ENCODE measurements around the gene OLFM1. TPM values are rescaled to one million over a fixed set of nuclear protein-coding genes. Genes with fewer than 3 reads are reported as not detected.
"Not testable (repeated sequence)": the region's sequence is repeated elsewhere in the genome, so short reads cannot be mapped to it uniquely, and the experiment has no call there.

The OLFM1 gene
- total and polyA plus RNA-seq, 7 donors: 4.8 to 23.1 (median 11.2) TPM

DNA sequence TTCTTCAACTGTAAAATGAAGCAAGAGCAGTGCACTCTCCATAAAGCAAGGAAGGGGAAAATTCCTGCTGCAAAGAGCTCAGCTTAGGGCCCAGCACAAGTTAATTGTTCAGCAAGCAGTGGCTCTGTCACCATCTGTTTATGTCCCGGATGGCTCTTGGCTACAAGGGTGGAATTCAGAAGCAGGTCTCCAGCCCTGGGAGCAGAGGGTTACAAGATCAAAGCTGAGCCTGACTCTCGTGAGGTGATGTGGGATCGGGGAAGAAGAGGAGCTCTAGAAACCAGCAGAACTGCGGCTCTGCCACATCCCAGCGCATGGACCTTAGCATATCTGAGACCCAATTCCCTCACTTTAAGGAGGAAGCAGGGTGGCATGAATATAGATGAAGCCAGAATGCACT, 25.2 kb upstream of the OLFM1 start:
- no peak overlapping the region for H3K4me3 ChIP-seq
- TF ChIP-seq, protein P1, sequence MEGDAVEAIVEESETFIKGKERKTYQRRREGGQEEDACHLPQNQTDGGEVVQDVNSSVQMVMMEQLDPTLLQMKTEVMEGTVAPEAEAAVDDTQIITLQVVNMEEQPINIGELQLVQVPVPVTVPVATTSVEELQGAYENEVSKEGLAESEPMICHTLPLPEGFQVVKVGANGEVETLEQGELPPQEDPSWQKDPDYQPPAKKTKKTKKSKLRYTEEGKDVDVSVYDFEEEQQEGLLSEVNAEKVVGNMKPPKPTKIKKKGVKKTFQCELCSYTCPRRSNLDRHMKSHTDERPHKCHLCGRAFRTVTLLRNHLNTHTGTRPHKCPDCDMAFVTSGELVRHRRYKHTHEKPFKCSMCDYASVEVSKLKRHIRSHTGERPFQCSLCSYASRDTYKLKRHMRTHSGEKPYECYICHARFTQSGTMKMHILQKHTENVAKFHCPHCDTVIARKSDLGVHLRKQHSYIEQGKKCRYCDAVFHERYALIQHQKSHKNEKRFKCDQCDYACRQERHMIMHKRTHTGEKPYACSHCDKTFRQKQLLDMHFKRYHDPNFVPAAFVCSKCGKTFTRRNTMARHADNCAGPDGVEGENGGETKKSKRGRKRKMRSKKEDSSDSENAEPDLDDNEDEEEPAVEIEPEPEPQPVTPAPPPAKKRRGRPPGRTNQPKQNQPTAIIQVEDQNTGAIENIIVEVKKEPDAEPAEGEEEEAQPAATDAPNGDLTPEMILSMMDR (IDR thresholded peaks at IDR 0.05): no peak
- 79 to 82% (median 81%) methylated on average over 5 of the region's 5 CpGs for WGBS, 3 donors
- peaks cover 0 to 61% (median 2%) of the 10 kb centered on the region in 3 donors for H3K27me3 ChIP-seq (ENCODE audit: insufficient read depth in 3 of 3, low read length in 2 of 3)
- no peaks in the 10 kb centered on the region for H3K36me3 ChIP-seq (ENCODE audit: insufficient read depth in 1 of 2, low read depth in 1 of 2)
- intact Hi-C loops (cut with DNase I): no loop called here
- DNase-seq (no peak), ATAC-seq (no peak)
- no peaks in the 10 kb centered on the region for H3K9me3 ChIP-seq
- no peak overlapping the region for H3K27ac ChIP-seq
- H3K4me1 ChIP-seq: no peaks in the 10 kb centered on the region

DNA sequence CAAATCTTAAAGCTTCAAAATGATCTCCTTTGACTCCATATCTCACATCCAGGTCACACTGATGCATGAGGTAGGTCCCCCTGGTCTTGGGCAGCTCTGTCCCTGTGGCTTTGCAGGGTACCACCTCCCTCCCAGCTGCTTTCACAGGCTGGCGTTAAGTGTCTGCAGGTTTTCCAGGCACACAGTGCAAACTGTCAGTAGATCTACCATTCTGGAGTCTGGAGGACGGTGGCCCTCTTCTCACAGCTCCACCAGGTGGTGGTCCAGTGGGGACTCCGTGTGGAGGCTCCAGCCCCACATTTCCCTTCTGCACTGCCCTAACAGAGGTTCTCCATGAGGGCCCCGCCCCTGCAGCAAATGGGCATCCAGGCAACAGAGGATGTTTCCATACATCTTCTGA, 24.0 kb upstream of the OLFM1 start:
- H3K36me3 ChIP-seq (ENCODE audit: insufficient read depth in 1 of 2, low read depth in 1 of 2); H3K9me3 ChIP-seq; H3K4me3 ChIP-seq; DNase-seq; ATAC-seq; intact Hi-C loops (cut with DNase I); H3K27ac ChIP-seq; H3K4me1 ChIP-seq: not testable (repeated sequence)
- 70 to 75% (median 74%) methylated on average over 4 of the region's 4 CpGs for WGBS, 3 donors
- H3K27me3 ChIP-seq (ENCODE audit: insufficient read depth in 3 of 3, low read length in 2 of 3): peaks cover 0 to 72% (median 10%) of the 10 kb centered on the region in 3 donors

DNA sequence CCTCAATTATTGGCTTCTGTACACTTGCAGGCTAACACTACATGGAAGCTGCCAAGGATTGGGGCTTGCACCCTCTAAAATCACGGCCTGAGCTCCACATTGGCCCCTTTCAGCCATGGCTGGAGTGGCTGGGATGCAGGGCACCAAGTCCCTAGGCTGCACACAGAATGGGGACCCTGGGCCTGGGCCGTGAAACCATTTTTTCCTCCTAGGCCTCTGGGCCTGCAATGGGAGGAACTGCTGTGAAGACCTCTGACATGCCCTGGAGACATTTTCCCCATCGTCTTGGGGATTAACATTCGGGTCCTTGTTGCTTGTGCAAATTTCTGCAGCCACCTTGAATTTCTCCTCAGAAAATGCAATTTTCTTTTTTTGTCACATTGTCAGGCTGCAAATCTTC, 23.6 kb upstream of the OLFM1 start:
- H3K36me3 ChIP-seq (ENCODE audit: insufficient read depth in 1 of 2, low read depth in 1 of 2); DNase-seq; intact Hi-C loops (cut with DNase I); H3K4me3 ChIP-seq; H3K9me3 ChIP-seq; H3K4me1 ChIP-seq; H3K27ac ChIP-seq; ATAC-seq: not testable (repeated sequence)
- WGBS, 3 donors: 68 to 78% (median 73%) methylated on average over 4 of the region's 4 CpGs
- peaks cover 0 to 76% (median 10%) of the 10 kb centered on the region in 3 donors for H3K27me3 ChIP-seq (ENCODE audit: insufficient read depth in 3 of 3, low read length in 2 of 3)

DNA sequence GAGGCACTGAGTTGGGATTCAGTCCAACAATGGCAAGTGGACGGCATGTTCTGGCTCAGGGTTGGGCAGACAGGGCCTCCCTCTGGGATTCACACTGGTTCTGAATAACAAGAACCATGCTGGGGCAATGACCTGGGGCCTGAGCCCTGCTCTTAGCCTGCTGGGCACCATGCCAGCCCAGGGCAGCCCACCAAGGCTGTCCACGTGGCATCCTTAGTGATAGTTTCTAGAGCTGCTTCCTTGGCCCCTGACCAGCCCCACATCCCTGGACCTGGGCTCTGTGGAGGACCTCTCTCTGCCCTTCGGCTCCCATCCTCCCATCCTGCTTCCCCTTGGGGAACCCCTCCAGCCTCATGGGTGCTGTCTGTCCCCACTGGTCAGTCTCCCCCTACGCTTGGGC, 22.3 kb upstream of the OLFM1 start:
- TF ChIP-seq, protein P1 (IDR thresholded peaks at IDR 0.05): no peak
- ATAC-seq: no peak
- Histone ChIP-seq H3K27ac (no peak overlapping the region), H3K27me3 (ENCODE audit: insufficient read depth in 3 of 3, low read length in 2 of 3) (peaks cover 0 to 75% (median 13%) of the 10 kb centered on the region in 3 donors), H3K9me3 (no peaks in the 10 kb centered on the region), H3K36me3 (ENCODE audit: insufficient read depth in 1 of 2, low read depth in 1 of 2) (no peaks in the 10 kb centered on the region), H3K4me1 (no peaks in the 10 kb centered on the region), H3K4me3 (no peak overlapping the region)
- no peak for DNase-seq
- intact Hi-C loops (cut with DNase I): no loop called here
- WGBS, 3 donors: 69 to 75% (median 69%) methylated on average over 4 of the region's 4 CpGs

DNA sequence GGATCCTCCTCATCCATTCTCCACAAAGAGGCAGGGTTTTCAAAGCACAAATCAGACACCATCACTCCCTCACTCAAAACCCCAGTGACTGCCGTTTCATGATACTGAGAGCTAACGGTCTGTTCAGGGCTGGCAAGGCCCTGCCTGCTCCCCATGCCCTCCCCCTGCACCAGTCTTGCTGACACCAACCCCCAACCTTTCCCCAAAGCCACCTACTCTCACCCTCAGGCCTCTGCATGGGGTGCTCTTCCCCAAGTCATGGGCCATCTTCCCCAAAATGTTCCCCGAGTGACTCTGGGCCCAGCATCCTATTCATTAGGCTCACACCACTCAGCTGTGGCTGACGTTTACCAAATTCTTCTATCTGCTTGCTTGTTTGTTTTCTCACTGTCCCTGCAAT, 21.7 kb upstream of the OLFM1 start:
- Histone ChIP-seq H3K4me1 (no peaks in the 10 kb centered on the region), H3K4me3 (no peak overlapping the region), H3K27me3 (ENCODE audit: insufficient read depth in 3 of 3, low read length in 2 of 3) (peaks cover 0 to 76% (median 16%) of the 10 kb centered on the region in 3 donors), H3K36me3 (ENCODE audit: insufficient read depth in 1 of 2, low read depth in 1 of 2) (no peaks in the 10 kb centered on the region), H3K9me3 (no peaks in the 10 kb centered on the region), H3K27ac (no peak overlapping the region)
- no peak for DNase-seq
- TF ChIP-seq, protein P1 (IDR thresholded peaks at IDR 0.05): no peak
- ATAC-seq: no peak
- intact Hi-C loops (cut with DNase I): no loop called here
- 51 to 59% (median 52%) methylated on average over 4 of the region's 4 CpGs for WGBS, 3 donors

DNA sequence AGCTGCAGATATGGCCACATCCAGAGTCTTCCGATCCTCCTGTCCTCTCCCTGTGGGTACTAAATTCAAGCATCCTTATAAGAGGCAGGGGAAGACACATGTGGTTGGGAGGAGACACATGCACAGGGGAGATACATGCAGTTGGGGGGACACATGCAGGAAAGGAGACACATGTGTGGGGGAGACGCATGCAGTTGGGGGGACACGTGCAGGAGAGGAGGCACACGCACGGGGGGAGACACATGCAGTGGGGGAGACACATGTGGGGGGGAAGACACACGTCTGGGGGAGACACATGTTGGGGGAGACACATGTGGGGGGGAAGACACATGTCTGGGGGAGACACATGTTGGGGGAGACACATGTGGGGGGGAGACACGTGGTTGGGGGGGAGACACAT, 21.2 kb upstream of the OLFM1 start:
- 78 to 80% (median 79%) methylated on average over 7 of the region's 7 CpGs for WGBS, 3 donors

More for the DNA sequence above, 21.2 kb upstream of the OLFM1 start:
- intact Hi-C loops (cut with DNase I): no loop called here
- TF ChIP-seq, protein P1 (IDR thresholded peaks at IDR 0.05): no peak
- no peak for DNase-seq
- Histone ChIP-seq H3K4me1 (no peaks in the 10 kb centered on the region), H3K36me3 (ENCODE audit: insufficient read depth in 1 of 2, low read depth in 1 of 2) (no peaks in the 10 kb centered on the region), H3K27ac (no peak overlapping the region), H3K9me3 (no peaks in the 10 kb centered on the region), H3K27me3 (ENCODE audit: insufficient read depth in 3 of 3, low read length in 2 of 3) (peaks cover 0 to 76% (median 16%) of the 10 kb centered on the region in 3 donors), H3K4me3 (no peak overlapping the region)
- ATAC-seq: no peak

Measured in psoas muscle (tissue), 8 donors.